Measurements from ENCODE around the gene C3AR1.
"Not testable (repeated sequence)": the region's sequence is repeated elsewhere in the genome, so short reads cannot be mapped to it uniquely, and the experiment has no call there.

The C3AR1 gene

GRCh38 chr12:8028267-8028666 lies 37.9 kb downstream of the C3AR1 start:
- DNase-seq (ENCODE audit: low read depth in 2 of 2, low spot score in 1 of 2) = no peak

GRCh38 chr12:8027856-8028255 lies 38.3 kb downstream of the C3AR1 start:
- no peak for DNase-seq (ENCODE audit: low read depth in 2 of 2, low spot score in 1 of 2)

GRCh38 chr12:8026291-8026900 lies 39.8 kb downstream of the C3AR1 start:
- DNase-seq (ENCODE audit: low read depth in 2 of 2, low spot score in 1 of 2) = peak; percentile 89 to 92

DNA sequence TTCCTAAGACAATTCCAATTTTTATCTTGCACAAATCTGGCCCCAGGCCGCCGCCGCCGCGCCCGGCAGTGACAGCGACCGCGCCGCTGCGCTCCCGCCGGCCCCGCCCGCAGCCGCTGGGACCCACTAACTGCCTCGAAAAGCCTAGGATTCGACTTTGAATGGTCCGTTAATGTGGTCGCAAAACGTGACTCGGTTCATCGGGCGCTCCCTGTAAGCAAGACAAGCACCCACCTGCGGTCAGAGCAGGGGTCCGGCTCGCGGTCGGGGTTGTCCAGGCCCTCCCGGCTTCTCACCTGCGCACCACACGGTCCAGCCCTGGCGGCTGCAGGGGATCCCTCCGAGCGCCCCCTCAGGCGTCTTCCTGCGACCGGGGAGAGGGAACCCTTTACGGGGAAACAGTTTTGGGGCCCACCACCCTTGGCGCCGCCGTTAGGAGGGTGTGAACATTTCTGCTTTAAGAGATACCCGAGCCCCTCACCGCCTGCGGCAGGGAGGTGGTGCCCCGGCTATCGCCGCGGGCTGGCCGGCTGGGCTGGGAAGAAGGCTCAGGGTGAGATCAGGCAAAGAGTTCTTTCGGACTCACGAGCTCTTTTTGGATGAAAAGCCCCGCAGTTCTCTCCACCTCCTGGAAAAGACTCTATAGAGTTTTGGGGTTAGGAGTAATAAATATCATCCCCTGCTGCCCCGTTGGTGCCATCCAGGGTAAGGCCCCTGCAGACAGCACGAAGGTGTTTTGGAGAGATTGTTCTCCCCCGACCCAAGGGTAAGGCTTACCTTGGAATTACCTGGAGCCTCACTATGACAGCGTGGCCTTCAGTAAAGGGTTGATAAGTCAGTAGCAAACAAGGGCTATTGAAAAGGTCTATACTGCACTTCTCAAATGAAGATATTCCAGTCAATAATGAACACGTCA lies 47.2 kb downstream of the C3AR1 start:
- no peak for DNase-seq (ENCODE audit: low read depth in 2 of 2, low spot score in 1 of 2)

DNA sequence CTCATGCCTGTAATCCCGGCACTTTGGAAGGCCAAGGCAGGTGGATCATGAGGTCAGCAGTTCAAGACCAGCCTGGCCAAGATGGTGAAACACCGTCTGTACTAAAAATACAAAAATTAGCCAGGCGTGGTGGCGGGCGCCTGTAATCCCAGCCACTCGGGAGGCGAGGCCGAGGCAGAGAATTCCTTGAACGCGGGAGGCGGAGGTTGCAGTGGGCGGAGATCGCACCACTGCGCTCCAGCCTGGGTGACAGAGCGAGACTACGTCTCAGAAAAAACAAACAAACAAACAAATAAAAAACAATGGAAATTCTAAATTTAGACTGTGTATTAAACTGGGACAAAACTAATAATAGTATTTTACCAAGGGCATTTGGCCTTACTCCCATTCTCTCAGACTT lies 47.9 kb downstream of the C3AR1 start:
- DNase-seq (ENCODE audit: low read depth in 2 of 2, low spot score in 1 of 2) = not testable (repeated sequence)

DNA sequence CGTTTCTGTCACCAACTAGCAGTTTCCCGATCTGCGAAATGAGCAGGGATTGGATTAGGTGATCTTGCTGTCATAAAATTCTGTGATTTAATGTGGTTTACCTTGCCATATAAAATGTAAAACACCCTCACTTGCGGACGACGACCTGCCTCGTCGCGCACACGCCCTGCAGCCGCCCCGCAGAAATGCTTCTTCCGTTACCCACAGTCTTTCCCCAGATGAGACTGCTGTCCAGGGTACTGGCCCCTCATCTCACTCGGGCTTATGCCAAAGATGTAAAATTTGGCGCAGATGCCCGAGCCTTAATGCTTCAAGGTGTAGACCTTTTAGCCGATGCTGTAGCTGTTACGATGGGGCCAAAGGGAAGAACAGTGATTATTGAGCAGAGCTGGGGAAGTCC lies 51.3 kb downstream of the C3AR1 start:
- no peak for DNase-seq (ENCODE audit: low read depth in 2 of 2, low spot score in 1 of 2)

DNA sequence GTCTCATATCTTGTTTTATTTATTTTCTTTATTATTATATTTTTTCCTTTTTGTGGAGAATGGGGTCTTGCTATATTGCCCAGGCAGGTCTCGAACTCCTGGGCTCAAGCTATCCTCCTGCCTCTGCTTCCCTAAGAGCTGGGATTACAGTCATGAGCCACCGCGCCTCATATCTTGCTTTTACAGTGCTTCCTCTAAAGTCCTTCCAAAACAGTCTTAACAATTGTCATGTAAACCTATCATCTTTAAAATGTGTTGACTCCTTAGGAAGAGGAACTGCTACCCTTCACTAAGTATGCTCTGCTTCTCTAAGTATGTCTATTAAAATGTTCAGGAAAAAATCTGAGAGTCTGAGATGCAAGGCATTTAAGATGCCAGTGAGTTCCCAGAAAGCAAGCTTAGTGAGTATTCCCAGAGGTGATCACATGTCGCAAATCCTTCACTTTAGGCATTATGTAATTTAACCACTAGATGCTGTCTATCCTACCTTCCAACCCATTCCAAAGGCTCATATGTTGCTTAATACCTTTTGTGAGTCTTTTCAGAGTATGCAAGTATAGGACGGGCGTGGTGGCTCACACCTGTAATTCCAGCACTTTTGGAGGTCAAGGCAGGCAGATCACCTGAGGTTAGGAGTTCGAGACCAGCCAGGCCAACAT lies 53.4 kb downstream of the C3AR1 start:
- DNase-seq (ENCODE audit: low read depth in 2 of 2, low spot score in 1 of 2) = no peak

DNA sequence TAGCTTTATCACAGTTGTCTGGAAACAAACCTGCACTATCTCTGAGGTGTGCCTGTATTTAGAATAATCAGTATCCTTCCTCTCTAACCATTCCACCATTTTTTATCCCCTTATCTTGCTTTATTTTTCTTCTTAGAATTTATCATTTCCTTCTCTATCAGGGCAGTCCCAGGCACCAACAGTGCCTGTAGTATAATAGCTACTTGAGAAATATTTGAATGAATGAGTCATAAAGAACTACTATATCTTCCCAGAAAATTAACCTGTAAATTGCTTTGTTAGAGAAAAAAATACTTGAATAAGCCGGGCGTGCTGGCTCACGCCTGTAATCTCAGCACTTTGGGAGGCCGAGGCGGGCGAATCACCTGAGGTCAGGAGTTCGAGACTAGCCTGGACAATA lies 54.8 kb downstream of the C3AR1 start:
- no peak for DNase-seq (ENCODE audit: low read depth in 2 of 2, low spot score in 1 of 2)
